ENCODE data around the gene TSPAN13.

GRCh38 chr7:16742547-16742946 is 11.0 kb upstream of the TSPAN13 start:
- TF ChIP-seq SUZ12 (IDR thresholded peaks at IDR 0.05; ENCODE audit: extremely low read depth, insufficient read depth, insufficient read length) (no peak), ZNF274 (IDR thresholded peaks at IDR 0.05; ENCODE audit: low read depth, low read length) (no peak)
